ENCODE measurements around the gene ARFGEF3.

ARFGEF3 gene

DNA sequence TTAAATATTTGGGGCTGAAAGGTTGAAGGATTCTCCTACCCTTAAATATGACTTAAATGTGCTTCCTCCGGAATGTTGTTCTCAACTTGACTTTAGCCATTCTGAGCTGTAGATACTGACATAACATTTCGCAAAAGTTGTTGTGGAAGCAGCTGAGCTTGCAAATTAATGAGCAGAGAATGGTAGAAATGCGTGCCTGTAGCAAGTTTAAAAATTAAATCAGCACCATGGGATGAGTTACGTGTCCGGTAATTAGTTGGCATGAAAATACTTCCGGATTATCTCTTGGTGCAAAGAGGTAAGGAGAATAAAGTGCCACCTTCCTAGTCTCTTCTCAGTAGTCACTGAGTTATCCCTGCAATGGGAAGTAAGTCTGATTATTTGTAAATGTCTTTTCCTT, 80.2 kb downstream of the ARFGEF3 start:
- no peak for DNase-seq

DNA sequence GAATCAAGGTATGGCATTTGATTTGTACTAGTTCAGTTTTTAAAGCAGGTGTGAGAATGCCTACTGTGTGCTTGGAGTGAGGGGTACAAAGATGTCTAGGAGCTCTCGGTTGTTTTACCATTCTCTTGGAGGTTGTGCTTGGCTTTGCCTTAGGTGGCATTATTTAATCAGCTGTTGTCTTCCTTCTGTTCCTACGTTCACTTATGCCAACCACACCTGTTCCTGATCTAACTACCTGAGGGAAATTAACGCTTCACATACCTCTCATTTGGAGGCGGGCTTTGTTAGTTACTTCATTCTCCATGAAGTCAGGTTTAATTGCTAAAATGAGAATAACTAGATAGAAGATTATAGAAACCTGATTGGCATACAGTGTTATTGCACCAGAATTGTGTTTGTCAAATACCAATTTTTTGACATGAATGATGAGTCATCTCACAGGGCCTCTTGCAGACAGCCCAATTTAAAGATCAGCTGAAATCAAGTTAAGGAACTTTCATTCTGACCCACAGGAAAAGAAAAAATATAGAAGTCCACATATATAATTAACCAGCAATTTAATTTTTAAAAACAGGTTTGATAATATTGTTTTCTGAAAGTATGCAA, 81.4 kb downstream of the ARFGEF3 start:
- no peak for DNase-seq

DNA sequence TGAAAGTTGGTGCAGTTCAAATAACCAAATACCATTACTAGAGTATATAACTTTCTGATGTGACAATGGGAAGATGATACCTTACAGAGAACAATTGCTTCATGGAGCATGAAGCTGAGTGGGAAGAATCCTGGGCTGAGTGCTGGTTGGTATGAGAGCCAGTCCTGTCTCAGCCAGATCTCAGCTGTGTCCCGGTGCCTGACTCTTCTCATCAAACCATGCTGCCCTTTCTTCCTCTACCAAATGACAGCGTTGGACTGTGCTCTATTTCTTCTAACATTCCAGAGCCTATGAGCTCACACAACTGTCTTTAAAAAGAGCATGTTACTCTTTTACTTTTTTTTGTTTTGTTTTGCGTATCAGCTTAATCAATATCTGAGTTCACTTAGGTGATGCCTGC, 84.0 kb downstream of the ARFGEF3 start:
- no peak for DNase-seq

DNA sequence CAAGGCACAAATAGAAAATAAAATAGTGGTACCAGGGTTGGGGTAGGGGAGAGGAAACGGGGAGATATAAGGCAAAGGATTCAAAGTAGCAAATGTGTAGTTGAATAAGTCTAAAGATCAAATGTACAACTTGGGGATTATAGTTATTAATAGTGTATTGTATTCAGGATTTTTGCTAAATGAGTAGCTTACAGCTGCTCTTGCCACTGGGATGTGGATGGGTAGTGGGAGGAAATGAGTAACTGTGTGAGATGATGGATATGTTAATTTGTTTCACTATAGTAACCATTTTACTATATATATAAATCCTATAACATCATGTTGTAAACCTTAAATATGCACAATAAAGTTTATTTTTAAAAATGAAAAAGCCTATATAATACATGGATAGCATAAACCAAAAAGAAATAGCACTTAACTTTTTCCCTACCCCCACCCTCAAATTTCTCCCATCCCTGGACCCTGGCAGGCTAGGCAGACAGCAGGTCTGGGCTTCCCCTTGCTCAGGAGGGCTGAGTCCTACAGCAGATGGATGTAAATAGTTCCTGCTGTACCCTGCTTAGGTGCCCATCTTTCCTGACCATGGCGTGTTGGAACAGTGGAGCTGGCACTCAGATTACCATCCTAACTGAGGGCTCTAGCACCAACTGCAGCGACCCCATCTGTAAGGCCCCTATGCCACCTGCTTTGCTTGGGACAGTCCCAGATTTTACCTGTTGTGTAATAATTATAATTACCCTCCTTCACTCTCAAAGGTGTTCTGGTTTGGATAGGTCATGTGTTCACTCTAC, 85.1 kb downstream of the ARFGEF3 start:
- no peak for DNase-seq

DNA sequence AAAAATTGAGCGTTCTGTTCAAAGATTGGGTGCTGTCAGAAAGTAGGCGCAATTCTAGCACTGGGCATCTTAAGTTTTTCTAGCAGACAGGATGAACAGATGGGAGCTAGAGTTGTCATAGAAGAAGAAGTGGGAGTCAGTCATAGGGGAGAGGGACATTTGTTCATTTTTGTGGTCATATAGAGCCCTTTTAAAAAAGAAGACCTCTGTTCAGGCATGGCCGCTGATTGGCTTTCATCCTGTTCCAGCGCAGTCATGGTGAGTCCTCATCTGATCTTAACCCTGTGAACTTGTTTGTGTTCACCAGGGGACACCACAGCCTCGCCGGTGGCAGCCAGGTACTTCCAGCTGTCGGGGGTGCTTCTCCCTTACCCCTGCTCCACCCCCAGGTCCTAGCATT, 86.3 kb downstream of the ARFGEF3 start:
- DNase-seq, result no peak

DNA sequence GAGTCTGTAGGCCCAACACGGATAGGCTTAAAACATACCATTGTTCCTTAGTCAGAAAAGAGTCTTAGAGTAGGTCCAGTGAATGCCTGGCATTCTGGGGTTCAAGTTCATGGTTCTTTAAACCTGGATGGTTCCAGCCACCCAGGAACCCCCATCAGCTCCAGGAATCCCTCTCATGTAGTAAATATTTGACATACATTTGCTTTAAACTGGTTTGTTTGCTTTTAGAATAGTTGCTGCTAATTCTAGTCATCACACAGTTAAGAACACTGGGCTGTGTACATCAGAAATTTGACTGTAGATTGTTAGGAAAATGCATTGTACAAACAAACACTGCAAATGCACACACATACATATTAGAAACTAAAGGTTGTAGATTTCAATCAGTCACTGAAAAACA, 87.1 kb downstream of the ARFGEF3 start:
- no peak for DNase-seq

DNA sequence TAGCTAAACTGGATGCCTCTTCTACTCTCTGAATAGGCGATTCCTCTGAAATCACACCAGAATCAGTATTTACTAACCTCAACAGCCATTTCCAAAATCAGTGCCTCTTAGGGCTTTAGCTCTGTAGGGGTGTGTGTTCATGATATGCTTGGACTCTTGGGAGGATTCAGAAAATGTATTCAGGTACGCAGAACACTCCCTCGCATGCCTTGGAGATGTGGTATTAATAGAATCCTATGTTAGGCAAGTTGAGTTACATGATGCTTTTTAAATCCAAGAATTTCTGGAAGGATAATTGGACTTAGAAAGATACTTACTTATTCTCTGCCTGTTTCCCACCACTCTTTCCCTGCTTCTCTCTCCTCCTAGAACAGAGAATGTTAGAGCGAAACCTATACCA, 88.3 kb downstream of the ARFGEF3 start:
- DNase-seq, result no peak

DNA sequence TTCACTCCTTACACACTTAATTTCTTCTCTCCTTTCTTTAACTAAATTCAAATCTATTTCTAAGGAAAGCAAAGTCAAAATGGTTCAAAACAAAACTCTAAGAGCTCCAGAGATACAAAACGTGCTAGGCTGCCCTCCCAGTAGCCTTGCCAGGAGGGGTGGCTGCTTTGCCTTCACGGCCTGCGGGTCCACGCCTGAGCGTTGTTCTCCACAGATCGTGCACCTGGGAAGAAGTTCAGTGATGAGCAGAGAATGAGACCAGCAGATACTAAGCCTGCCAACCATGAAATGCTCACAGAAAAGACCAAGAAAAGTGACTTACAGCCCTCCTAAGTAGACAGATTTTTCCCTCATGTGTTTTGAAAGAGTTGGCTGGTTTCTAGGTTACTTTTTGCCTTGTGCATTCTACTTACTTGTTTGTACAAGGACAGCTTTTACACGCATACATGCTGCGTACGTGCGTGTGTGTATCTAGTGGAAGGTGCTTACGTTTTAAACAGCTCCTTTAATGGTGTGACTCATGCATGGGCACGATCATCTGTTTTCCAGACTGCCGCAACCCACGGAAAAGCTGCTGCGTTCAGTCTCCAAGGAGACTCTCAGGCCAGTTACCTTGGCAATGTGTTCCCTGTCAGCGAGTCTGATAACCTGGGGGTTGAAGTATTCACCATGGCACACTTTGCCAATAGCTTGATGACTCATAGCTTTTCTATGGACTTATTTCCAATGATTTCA, 88.9 kb downstream of the ARFGEF3 start:
- DNase-seq, result no peak

DNA sequence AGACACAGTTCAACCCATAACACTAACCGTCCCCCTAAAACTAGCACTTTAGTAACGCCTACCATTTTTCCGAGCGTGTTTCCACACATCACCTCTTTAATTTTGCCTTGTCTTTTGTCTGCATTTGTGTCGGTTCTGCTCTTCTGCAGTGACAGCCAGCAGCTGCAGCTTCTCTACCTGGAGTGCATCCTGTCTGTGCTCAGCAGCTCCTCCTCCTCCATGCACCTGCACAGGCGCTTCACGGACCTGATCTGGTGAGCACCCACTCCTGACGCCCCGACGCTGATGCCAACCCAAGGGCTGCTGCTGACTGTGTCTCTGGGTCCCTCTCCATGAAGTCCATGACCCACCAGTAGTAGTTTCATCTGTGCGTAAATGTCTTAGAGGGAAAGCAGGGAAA, 92.0 kb downstream of the ARFGEF3 start:
- DNase-seq, result no peak

DNA sequence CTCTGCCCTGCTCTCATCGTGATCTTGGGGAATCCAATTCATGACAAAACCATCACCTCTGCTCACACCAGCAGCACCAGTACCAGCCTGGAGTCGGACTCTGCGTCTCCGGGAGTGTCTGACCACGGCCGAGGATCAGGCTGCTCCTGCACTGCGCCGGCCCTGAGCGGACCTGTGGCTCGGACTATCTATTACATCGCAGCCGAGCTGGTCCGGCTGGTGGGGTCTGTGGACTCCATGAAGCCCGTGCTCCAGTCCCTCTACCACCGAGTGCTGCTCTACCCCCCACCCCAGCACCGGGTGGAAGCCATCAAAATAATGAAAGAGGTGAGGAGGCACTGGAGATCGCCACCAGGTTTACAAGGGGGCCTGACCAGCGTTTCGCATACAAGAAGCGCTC, 93.7 kb downstream of the ARFGEF3 start:
- DNase-seq, result no peak

DNA sequence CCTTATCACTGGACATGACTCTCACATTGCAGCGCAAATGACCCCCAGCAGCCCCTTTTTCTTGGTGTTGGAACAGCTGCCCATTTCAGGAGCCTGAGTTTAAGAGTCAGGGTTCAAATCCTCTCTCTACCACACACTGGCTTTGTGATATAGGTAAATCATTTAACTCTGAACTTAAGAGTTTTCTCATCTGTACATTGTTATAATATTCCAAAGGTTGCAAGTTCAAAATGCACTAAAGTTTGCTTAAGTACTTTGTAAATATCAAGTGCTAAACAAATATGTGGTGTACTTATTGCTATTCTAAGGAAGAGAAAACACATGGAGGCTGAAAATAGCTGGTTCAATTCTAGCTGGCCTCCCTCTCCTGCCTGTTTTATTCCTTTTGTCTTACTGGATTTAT, 95.9 kb downstream of the ARFGEF3 start:
- DNase-seq, result no peak

DNA sequence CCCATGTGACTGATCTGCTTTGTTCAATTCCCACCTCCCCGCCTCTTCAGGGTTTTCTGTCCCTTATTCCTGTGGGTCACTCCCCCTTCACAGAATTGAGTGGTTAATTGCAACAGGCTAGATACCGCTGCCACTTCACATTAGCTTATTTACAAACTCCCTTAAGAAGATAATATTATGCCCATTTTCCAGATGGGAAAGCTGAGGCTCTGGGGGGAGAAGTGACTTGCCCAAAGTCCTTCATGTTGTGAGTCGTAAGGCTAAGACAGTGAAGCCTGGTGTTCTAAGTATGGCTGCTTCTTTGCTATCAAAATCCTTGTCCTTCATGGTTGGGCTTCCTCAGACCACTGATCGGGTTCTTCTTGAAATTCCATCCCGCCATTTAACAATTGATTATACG, 96.5 kb downstream of the ARFGEF3 start:
- DNase-seq, result no peak

DNA sequence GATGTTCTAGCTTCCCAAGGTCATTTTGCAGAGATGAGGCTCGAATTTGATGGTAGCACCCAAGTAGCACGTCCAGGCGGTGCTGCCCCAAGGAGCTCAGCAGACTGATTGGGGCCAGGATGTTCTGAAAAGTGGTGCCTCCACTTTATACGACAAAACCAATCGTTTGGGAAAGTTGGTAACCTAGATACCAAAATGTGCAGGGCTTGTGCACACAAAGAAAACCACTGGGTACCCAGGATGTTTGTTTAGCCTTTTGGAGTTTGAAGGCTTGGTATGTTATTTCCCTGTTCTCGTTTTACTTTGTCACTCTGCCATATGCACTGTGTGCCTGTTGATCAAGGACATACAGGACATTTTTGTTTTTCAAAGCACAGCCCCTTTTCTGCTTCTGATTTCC, 97.3 kb downstream of the ARFGEF3 start:
- no peak for DNase-seq

DNA sequence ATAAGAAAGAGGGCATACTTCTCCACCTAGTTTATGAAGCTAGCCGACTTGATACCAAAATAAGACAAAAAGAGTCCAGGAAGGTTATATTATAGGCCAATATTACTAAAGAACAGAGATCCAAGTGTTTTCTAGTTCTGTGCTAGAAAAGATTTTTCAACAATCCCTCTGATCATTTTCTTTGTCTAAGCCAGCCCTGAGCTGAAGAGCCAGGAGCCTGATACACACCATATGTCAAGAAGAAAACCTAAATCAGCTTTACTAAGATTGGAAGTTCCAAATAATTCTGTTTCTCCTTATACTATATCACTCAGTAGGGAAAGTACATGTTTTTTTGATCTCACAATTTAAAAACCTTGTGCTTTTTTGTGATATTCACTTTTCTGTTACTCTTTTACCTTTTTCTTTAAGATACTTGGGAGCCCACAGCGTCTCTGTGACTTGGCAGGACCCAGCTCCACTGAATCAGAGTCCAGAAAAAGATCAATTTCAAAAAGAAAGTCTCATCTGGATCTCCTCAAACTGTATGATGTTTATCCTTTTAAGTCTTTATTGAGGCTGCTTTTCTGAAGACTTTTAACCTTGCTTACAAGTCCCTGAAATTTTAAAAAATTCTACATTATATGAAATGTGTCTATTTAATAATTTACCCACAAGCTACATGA, 99.5 kb downstream of the ARFGEF3 start:
- no peak for DNase-seq

DNA sequence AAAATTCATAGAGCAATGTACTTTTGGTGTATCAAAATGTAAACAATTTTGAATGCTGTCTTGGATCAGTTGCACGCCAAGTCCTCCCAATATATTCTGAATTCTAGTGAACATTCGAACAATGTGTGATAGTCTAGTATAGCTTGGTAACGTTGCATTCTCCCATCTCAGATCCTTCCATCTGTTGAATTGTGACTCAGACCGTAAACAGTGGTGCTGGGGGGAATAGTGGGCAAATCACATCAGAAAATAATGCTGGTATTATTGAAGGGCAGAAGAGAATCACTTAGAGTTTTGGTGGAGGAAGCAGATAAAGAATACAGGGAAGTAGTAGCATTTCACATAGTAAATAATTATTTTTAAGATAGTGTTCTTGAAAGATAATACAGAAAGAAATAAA, 102.2 kb downstream of the ARFGEF3 start:
- DNase-seq, result no peak

DNA sequence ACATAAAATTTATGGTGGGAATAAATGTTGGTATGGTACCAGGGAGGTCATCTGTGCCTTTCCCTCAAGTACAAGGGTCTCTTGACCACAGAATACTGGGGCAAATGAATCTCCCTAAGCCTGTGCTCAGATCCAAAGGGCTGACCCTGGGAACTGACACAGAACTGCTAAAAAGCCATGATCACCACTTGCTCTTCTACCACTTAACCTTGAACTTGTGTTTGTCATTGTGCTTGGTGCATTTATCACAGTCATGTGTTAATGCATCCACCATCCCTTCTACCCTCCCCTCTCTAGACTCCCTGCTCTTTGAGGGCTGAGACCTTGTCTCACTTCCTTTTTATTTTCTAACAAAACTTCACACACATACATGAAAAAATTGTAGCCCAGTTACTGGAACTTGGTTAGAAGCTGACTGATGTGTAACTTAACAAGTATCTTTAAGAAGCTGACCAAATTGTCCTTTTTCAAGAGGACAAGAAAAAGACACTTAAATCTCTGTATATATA, 102.7 kb downstream of the ARFGEF3 start:
- no peak for DNase-seq

DNA sequence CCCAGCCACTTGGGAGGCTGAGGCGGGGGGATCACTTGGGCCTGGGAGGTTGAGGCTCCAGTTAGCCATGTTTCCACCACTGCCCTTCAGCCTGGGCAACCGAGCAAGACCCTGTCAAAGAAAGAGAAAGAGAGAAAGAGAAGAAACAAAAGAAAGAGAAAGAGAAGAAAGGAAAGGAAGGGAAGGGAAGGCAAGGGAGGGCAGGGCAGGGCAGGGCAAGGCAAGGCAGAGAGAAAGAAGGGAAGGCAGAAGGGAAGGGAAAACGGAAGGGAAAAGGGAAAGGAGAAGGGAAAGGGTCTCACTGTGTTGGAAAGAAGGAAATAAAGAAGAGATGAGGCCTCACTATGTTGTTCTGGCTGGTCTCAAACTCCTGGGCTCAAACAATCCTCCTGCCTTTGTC, 104.4 kb downstream of the ARFGEF3 start:
- DNase-seq, result no peak

DNA sequence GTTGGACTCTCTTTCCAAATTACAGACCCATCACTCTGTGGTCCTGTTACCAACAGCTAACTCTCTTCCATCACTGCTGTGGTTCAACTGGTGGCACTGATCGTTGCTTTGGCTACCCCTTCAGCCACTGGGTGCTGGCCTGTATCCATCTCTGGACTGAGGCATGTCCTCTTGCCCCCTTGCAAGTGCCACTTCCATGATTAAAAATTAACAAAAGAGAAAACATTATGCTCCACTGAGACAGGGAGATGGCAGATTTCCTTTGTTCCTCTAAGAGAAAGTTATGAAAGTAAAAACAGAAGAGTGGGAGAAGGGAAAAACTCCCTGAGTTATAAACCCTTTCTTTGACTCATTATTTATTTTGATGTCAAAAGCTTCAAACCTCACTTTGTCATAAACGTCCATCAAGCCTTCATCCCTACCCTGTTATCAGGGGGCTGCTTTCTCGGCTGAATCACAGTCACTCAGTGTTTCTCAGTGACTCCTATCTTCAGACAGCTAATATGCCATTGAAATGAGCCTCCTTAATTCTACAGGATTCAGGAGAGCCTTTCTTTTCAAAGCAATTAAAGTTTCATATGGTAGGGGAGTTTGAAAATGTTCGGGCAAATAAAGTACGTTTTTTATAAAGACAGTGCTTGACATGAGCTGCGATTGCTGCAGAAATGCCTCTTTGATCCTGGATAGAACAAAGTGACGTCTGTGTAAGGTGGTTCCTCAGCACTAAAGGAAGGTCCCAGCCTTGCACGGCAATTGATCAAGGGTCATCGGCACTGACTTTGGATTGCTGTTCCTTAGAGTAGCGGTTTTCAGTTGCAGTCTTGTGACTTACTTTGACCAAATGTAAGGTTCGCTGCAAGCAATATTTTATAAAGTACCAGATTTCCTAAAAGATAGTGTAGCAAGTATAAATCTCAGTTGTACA, 106.5 kb downstream of the ARFGEF3 start:
- DNase-seq, result no peak

DNA sequence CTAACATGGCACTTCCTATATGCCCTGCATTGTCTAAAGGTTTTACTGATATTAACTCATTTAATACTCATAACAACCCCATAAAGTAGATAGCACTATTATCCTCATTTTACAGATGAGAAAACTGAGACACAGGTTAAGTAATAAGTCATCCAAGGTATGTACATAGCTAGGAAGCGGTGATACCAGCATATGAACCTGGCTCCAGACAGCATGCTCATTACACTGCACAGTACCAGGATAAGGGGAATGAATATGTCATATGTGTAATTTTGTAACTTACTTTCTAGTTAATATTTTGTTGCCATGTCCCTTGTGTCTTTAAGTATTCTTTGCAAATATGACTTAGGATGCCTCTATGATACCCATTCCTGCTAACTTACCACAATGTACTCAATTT, 109.7 kb downstream of the ARFGEF3 start:
- DNase-seq, result no peak

DNA sequence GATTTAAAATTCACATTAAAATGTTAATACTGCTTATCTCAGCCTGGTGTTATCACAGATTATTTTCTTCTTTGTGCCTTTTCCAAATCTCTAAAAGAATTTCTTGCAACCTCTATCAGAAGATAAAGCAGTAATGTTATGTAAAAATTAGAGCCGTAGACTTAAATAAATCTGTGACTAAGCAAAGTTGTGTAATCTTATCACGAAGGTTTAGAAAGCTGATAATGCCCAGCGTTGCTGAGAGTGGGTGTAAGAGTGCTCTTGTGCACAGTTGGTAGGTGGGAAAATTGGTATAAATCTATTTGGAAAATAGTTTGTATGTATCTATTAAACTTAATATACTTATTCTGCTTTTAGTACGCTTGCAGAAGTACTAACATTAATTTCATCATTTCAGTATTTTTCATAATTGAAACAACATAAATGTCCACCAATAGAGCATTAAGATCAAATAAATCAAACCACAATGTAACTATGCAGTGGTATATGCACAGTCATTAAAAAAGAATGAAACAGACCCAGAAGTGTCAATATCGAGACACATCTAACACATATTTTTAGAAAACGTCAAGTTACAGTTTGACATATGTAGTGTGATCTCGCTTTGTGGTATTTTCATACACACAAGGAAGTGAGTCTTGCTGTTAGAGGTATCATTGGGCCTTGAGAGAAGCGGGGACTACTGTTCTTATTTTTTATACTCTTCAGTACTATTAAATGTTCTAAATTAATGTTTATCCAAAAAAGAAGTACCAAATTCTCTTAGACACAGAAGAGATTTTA, 111.0 kb downstream of the ARFGEF3 start:
- DNase-seq, result no peak

DNA sequence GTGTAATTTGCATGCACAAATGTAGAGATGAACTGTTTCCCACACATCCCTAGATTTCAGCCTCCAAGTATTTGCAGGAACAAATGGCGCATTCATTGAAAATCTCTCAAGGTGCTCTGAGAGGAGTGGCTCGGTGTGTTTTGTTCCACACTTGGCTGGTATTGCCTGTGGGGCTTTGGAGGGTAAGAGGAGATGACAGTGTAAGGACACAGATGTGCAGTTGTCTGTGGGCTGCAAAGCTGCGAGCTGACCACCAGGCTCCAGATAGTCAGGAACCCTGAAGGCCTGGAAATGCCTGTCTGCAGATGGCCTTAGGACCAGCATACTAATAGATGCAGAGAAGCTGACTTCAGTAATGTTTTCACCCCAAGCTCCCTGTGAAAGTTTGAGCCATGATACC, 114.2 kb downstream of the ARFGEF3 start:
- no peak for DNase-seq

DNA sequence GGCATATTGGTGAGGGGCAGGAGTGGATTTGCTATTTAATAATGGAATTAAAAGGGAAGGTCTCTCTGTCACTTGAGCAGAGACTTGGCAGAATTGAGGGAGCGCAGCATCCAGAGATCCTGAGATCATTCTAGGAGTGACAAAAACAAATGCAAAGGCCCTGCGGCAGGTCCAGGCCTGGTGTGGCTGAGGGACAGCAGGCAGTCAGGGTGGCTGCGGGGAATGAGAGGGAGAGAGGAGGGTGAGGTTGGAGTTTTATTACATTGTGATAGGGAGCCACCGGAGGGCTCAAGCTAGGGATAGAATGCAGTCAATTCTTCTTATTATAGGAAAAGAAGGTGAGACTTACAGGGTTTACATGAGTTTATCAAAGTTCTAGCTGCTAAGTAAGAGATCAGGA, 116.1 kb downstream of the ARFGEF3 start:
- no peak for DNase-seq

Data from NCI-H524 (cell line).